HG03354 (cell line): ENCODE data around the gene GLRA3.
"Not testable (repeated sequence)": the region's sequence is repeated elsewhere in the genome, so short reads cannot be mapped to it uniquely, and the experiment has no call there.

Experiments used
- ATAC-seq: cut with Tn5 transposase; IDR thresholded peaks from one replicate; pipeline ENCODE4 v1.9.1; 2021; ENCODE audit warnings: mild to moderate bottlenecking; ENCODE audit not compliant: unreplicated experiment, poor library complexity, severe bottlenecking

The GLRA3 gene

DNA sequence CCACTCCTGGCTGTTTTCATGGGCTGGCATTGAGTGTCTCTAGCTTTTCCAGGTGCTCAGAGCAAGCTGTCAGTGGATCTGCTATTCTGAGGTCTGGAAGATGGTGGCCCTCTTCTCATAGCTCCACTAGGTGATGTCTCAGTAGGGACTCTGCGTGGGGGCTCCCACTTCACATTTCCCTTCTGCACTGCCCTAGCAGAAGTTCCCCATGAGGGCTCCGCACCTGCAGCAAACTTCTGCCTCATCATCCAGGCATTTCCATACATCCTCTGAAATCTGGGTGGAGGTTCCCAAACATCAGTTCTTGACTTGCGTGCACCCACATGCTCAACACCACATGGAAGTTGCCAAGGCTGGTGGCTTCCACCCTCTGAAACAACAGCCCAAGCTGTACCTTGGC, 13.8 kb downstream of the GLRA3 start:
- ATAC-seq = no peak

DNA sequence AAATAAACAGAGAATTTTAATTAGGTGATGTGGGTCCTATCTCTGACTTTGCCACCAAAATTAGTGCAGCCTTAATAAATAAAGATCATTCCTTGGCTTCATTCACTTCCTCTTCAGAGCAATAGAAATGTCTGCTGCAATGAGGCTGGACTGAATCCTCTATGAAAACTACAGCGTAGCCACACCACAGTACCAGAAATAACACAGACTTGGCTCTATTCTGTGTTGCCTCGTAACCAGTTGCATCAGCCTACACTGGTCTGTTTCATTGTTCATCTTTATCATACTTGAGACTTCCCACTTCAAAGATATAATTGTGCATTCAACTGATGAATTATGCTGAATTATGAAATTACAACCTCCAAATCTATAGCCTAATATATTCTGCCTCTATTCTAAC, 15.8 kb downstream of the GLRA3 start:
- no peak for ATAC-seq

DNA sequence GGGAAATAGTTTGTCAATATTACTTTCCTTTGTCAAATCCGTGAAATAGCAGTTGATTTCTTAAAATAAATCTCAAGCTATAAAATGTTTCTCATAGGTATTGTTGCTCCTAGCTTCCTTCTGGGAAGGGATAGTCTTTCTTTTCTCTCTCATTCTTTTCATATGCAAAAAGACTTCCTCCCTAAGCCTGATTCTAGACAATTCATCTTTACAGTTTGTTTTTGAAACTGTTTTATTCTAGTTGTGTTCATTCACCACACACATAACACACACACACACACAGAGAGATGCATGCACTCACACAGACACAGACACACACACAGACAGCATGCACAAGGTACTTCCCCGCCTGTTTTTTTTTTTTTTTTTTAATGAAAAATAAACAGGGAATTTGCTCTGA, 18.2 kb downstream of the GLRA3 start:
- no peak for ATAC-seq

DNA sequence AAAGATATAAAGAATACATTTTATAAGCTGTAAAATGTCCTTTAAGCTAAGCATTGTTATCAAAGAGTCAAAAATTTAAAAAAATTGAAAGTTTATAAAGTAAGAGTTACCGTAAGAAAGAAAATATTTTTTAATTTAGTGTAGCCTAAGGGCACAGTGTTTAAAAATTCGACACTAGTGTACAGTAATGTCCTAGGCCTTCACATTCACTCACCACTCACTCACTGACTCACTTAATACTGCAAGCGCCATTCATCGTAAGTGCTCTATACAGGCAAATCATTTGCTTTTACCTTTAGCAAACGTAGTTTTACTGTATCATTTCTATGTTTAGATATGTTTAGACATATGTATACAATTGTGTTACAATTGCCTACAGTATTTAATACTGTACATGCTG, 20.2 kb downstream of the GLRA3 start:
- ATAC-seq = no peak

DNA sequence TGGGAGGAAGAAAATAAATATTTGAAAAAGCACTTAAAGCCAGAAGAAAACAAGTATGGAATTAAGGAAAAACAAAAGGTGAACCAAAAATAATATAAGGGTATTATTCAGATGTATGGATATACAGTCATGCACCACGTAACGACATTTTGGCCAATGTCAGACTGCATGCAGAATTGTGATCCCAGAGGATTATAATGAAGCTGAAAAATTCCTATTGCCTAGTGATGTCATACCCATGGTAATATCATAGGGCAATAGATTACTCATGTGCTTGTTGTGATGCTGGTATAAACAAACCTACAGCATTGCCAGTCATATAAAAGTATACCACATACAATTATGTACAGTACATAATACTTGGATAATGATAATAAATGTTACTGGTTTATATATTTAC, 20.9 kb downstream of the GLRA3 start:
- no peak for ATAC-seq

DNA sequence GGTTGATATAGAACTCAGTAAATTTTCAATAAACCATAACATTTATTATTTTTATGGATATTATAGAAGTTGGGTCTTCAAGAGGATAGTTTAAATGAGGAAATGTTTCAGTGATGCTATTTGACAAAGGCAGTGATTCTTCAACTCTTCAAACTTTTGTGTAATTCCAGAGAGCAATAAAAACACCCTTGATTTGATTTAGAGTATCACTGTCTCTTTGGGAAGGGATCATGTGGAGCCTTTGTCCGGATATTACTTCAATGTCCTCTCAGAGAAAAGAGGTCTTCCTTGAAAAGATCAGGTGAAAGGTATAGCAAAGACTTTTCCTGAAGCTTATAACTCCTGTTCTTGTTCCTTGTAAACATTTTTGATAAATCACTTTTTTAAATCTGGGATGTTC, 23.3 kb downstream of the GLRA3 start:
- ATAC-seq = no peak

DNA sequence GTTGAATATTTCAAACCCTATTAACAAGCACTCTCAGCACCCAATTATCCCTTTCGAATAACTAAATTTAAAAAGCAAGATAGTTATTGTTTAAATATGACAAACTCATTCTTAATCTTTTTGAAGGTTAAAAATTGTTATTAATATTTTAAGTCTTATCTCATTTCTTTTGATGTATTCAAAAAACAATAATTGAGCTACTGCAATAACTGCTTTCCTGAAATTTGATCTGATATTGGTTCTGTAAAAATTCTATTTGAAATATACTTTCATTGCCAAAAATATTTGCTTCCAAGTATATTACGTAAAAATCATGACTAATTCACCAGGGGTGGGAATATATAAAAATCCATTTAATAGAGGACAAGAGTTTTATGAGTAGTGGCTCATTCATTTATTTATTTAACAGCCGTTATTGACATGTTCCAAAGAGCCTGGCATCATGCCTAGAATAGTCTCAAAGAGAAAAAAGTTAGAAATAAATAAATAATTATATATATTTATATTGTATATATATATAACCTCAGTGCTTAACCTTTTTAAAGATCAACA, 34.4 kb downstream of the GLRA3 start:
- ATAC-seq = no peak

DNA sequence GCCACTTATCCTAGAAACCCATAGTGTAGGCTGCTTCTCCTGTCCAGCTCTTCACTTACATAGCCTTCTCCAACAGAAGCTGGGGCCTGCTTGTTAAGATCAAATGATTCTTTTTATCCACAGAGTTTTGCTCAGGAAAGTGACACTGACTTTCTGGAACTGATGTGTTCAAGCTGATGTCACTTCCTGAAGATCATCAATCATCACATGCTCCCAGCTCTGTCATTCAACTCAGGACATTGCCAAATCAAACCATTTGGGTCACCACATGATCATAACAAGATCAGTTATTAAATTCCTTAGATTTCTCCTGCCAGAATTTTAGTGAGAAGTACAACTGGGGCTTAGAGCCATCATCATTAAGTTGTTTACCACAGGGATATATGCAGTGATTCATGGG, 39.4 kb downstream of the GLRA3 start:
- no peak for ATAC-seq

DNA sequence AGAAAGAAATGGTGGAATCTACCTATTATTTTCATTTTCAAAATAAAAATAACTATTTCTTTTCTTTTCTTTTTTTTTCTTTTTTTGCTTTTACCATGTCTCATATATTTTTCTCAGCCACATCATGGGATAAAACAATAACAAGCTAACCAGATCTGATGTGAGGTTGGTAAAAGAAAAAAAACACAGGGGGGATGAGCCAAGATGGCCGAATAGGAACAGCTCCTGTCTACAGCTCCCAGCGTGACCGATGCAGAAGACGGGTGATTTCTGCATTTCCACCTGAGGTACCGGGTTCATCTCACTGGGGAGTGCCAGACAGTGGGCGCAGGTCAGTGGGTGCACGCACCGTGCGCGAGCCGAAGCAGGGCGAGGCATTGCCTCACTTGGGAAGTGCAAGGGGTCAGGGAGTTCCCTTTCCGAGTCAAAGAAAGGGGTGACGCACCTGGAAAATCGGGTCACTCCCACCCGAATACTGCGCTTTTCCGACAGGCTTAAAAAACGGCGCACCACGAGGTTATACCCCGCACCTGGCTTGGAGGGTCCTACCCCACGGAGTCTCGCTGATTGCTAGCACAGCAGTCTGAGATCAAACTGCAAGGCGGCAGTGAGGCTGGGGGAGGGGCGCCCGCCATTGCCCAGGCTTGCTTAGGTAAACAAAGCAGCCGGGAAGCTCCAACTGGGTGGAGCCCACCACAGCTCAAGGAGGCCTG, 50.6 kb downstream of the GLRA3 start:
- not testable (repeated sequence) for ATAC-seq

DNA sequence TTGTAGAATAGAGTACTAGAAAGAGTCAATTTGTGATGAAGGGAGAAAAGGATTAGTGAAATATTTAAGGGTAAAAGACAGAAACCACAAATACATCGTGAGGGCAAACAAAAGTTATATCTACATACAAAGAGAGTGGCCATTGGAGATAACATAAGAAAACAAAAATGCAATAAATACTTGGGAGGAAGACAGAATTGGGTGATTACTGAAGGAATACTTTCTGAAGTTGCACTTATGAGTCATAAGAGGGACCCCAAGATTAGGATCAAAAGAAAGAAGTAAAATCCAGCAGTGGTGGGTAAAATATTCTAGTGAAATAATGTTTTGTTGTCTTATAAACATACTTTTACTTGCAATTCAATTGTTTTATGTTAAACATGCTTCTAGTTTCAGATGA, 53.7 kb downstream of the GLRA3 start:
- ATAC-seq = no peak

DNA sequence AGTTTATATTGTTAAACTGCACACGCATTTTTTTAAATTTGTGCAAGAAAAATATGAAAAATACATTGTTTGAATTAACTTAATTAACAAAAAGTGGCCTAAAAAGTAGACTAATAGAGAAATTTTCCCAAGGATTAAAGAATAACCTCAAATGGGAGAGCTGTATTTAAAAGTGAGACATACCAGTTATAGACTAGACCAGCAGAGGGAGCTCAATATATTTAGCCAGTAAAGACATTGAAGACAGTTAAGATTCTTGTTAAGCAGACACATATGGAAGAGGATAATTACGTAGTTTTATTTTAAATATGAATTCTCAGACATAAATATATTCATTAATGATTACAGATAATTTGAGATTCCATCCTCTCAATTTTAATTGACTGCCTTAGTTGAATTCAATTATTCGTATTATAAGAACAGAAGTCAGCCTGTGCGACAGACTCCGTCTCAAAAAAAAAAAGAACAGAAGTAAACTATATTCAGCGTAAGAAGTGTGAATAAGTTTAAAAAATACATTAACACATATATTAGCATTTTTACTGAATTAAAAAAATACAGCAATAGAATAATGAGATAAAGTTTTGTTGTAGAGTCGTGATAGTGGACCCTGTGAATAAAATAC, 64.8 kb downstream of the GLRA3 start:
- peak; percentile 79 for ATAC-seq

DNA sequence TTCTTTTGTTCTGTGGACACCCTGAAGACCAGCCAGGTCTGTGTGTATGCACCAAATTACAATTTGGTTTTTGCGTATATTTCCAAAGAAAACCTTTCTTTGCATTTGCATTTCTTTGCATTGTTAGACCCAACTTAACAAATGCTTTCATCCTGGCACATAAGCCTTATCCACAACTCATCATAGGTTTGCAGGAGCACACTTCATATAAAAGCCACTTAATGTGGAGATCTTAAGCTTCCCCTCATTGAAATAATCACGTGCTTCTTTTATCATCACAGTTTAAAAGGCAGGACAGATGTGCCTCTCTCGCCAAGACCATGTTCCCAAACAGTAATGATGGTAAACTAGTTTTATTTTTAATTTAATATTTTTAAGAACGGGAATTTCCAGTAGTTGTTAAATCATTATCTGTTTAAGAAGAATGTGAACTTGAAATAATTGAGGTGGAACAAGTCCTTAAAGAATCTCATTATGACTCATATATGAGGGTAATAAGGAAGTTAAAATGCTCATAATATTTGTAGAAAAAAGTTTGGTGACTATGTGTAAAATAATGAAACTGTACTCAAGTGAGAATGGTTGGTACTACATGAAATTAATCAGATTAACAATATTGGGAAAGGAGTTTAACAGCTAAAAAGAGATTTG, 65.5 kb downstream of the GLRA3 start:
- ATAC-seq = peak; percentile 87

DNA sequence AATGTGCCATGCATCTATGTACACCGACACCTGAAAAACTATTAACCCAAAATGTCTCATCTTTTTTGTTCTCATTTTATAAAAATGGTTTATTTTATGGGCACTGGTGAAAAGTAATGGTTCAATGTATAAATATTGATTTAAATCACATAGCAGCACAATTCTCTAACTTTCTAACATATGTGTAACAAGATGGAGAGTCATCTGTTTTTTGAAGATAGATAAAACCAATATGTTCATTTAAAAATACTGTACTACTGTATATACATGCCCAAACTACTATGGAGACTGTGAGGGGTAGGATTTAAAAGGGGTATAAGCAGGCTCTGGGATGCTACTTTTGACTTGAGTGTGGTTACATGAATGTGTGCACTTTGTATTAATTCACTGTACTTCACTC, 67.6 kb downstream of the GLRA3 start:
- ATAC-seq = no peak

DNA sequence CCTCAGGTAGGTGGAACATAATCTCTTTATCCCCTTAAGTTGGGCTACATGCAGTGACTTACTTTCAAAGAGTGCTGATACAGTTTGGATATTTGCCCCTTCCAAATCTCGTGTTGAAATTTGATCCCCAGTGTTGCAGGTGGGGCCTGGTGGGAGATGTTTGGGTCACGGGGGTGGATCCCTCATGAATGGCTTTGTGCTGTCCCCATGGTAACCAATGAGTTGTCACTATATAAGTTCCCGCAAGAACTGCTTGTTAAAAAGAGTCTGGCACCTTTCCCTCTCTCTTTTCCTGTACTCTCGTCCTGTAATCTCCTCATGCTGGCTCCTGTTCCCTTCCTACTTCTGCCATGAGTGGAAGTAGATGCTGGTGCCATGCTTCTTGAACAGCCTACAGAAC, 71.3 kb downstream of the GLRA3 start:
- ATAC-seq = no peak

DNA sequence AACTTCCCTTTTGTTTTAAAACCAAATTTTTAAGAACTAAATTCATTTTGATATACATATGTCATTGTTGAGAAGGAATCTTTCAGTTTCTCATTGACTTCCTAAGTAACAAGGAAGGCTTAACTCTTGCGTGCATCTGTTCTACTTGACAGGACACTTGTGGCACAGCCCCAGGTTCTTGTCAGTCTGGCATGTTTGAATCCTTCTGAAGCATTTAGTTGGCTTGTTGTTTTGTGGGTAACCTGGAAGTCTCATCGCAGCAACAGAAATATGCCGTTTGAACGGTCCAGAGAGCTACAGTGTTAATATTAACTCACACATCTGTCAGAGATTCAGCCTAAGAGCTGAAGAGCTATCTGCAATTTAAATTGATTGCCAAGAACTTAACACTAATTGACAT, 76.0 kb downstream of the GLRA3 start:
- no peak for ATAC-seq

DNA sequence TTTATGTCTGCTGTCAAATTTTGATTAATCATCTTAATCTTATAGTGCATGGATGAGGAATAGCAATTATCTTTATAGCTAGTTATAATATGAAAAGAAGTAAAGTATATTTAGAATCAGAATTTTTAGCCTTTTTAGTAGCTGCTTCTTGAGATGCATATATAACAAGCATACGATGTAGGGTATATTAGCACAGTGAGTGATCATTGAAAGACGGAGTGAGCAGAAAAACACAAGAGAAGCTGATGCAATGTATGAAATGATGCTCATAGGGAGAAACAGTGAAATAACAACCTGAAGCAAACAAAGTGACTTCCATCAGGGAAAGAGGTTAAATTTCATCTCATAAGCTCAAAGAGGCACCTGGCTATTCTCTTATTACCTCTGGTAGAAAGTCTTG, 77.0 kb downstream of the GLRA3 start:
- no peak for ATAC-seq

DNA sequence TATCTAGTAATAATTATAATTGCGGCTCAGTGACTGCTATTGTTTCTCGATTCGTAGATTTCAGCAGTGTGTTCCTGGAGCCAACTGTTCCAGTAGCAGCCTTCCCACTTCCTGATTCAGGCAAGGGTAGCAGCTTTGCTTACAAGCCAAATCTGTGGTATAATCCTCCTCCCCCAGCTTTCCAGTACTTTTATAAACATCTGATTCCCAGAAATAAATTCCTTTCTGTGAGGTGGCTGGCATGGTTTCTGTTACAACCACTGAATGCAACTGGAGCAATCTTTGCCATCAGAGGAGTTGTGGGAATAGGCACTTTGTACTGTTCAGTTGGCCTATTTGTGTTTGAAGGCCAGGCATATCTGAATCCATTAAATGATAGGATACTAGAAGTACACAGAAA, 80.0 kb downstream of the GLRA3 start:
- ATAC-seq = no peak

DNA sequence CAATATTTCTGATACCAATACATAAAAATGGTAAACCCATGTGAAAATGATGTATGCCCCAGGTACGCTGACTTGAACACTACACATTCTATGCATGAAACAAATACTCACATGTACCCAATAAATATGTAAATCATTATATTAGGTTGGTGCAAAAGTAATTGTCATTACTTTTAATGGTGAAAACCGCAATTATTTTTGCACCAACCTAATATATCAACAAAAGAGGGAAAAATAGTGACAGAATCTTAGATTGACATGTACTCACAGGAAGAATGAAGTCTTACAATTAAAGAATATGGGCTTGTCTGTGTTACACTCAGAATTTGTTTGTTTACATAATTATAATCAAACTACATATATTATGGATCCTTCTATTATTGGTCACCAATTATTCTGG, 82.3 kb downstream of the GLRA3 start:
- no peak for ATAC-seq

DNA sequence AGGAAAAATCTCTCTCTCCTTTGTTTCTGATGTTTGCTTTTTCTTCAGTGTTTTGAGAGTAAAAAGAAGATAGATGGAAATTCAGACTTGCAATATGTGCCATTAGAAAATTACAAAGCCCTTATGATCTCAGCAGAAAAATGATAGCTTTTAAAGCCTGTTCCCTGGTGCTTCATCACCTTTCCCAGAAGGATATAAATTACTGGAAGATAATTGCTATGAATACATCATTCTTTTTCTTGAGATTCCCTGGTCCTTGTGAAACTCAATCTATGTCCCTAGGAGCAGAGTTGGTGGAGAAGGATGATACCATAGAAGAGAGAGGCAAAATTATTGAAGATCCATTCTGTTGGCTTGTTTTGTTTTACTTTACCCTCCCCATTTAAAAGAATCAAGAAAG, 86.5 kb downstream of the GLRA3 start:
- ATAC-seq = no peak

DNA sequence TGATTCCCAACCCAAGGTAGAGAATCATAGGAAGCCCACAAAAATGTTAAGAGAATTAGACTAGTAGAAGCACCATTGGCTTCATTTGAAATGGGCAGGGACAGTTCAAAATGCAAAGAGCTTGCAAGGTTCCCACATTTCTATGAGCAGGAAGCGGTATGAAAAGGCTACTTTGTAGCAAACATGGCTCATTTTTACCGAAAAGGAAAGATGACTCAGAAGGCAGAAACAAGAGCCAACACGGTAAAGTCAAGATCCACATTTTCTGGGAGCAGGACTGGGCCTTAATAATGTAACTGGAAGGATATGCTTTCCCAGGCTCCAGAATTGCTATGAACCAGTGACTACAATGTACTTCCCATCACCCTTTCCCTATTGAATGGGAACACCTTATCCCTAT, 89.5 kb downstream of the GLRA3 start:
- no peak for ATAC-seq

DNA sequence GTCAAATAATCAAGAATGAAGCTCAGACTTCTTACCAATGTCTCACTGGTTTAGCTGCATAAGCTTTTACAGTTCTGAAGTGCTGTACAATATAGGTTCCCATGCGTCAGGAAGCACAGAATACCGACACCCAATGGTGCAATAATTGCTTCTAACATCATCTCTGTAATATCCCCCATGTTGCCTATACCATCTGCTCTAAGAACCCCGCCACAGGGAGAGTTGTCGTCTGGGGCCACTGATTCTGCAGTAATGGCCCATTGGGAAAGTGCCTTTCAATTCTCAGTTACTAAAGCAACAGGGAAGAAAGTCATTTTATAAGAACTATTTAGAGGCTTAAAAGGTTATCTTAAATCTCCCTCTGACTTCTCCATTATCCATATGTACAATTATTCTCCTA, 94.9 kb downstream of the GLRA3 start:
- no peak for ATAC-seq
